ENCODE data around the gene KRT33B. TPM values are rescaled to one million over a fixed set of nuclear protein-coding genes. Genes with fewer than 3 reads are reported as not detected.

The KRT33B gene
- total RNA-seq, 1 experiment from 2014 or later = not detected

- no peaks in the 10 kb centered on the region; the same call in 1 of the 2 replicates for H3K27me3 Mint-ChIP-seq (ENCODE audit: low read depth)
Observed at GRCh38 chr17:41327411-41328120, 42.0 kb downstream of the KRT33B start.

More at GRCh38 chr17:41327411-41328120, 42.0 kb downstream of the KRT33B start:
- H2BK12ac ChIP-seq (ENCODE audit: insufficient read length, low read depth, low read length) = no peak overlapping the region
- no peak overlapping the region for H3K56ac ChIP-seq (ENCODE audit: insufficient read length, low read depth, low read length)
- Mint-ChIP-seq H3K9me3 (no peaks in the 10 kb centered on the region), H3K36me3 (ENCODE audit: insufficient read depth in 1 of 3, low read depth in 3 of 3) (no peaks in the 10 kb centered on the region), H3K4me1 (peaks cover 3 to 4% of the 10 kb centered on the region in 2 experiments; a peak in 2 of 4 replicates), H3K27ac (no peak overlapping the region), H3K4me3 (no peak overlapping the region)
- no peak overlapping the region for H3K27ac ChIP-seq (ENCODE audit: insufficient read length, low read depth, low read length)
- no peak for TF ChIP-seq CTCF (conservative IDR thresholded peaks at IDR 0.05)
- no peak overlapping the region for H3K14ac ChIP-seq (ENCODE audit: insufficient read depth, low read length)
- H3K9ac ChIP-seq (ENCODE audit: extremely low read depth, insufficient read length, low read length) = no peak overlapping the region
- H3K23ac ChIP-seq (ENCODE audit: insufficient read length, low read depth, low read length) = no peak overlapping the region
- H4K91ac ChIP-seq (ENCODE audit: insufficient read length, low read depth, low read length) = no peak overlapping the region
- no peak overlapping the region for H2BK120ac ChIP-seq (ENCODE audit: low read depth, low read length, poor library complexity, severe bottlenecking)
- H2BK15ac ChIP-seq (ENCODE audit: low read depth, low read length) = no peak overlapping the region
- H3K79me2 ChIP-seq (ENCODE audit: insufficient read depth, low read length) = no peaks in the 10 kb centered on the region
- H4K20me1 ChIP-seq (ENCODE audit: control insufficient read depth, insufficient read depth, insufficient read length) = no peaks in the 10 kb centered on the region
- no peak overlapping the region for H4K8ac ChIP-seq (replicated peaks; ENCODE audit: insufficient read length, low read depth, low read length)
- DNase-seq = no peak
- no peaks in the 10 kb centered on the region for H3K23me2 ChIP-seq (ENCODE audit: insufficient read length, low read depth, low read length, poor library complexity, severe bottlenecking)
- H3K27me3 ChIP-seq (ENCODE audit: insufficient read depth, low read length) = no peaks in the 10 kb centered on the region
- WGBS (ENCODE audit: extremely low coverage, insufficient read length, low lambda C conversion rate) = no CpG with 5 or more reads among the region's 8 CpGs
- H3K4me2 ChIP-seq (ENCODE audit: insufficient read depth, insufficient read length, low read length) = no peak overlapping the region
- no peak overlapping the region for H2AFZ ChIP-seq (ENCODE audit: low read length)
- no peak overlapping the region for H3K18ac ChIP-seq (ENCODE audit: insufficient read length, low read depth, low read length)
- H2AK5ac ChIP-seq (ENCODE audit: insufficient read length, low read length) = no peak overlapping the region
- H3K79me1 ChIP-seq (ENCODE audit: insufficient read depth, low read depth, low read length, poor library complexity, severe bottlenecking) = no peaks in the 10 kb centered on the region
- no peak overlapping the region for H3T11ph ChIP-seq (ENCODE audit: low read length)
- H3K4ac ChIP-seq (ENCODE audit: low read depth, low read length) = no peak overlapping the region
- no peak overlapping the region for H4K5ac ChIP-seq (ENCODE audit: insufficient read length, low read depth, low read length)
- H2BK5ac ChIP-seq (ENCODE audit: insufficient read length, low read length) = no peak overlapping the region
- no peaks in the 10 kb centered on the region for H3K9me3 ChIP-seq (ENCODE audit: control insufficient read depth, low read depth, low read length)
- no peak overlapping the region for H2BK20ac ChIP-seq (ENCODE audit: low read depth, low read length, poor library complexity, severe bottlenecking)
- no peaks in the 10 kb centered on the region for H3K4me1 ChIP-seq (ENCODE audit: insufficient read depth, low read length)

All from H9 (cell line).